Measurements from ENCODE around the gene PSTPIP2. TPM values are rescaled to one million over a fixed set of nuclear protein-coding genes. Genes with fewer than 3 reads are reported as not detected.

The PSTPIP2 gene
- total and polyA plus RNA-seq, 9 of the 15 experiments (the other 6 are each of a cell fraction or from before 2014, with no cell fraction given), result 14.0 to 45.7 (median 27.1) TPM

DNA sequence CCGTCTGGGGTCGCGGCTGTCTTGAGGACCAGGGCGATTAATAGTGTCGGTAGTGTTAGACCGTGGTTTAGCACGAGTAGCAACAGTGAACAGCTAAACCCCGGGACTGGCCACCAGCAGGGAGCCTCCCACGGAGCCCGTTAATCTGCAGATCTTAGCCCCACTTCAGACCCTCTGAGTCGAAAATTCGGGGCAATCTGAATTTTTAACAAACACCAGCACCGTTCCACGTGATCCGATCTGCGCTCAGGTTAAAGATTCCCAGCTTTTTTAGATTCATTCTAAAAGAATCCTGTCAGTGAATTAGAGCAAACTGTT lies 26.5 kb upstream of the PSTPIP2 start (continued):
- TF ChIP-seq, protein P1, sequence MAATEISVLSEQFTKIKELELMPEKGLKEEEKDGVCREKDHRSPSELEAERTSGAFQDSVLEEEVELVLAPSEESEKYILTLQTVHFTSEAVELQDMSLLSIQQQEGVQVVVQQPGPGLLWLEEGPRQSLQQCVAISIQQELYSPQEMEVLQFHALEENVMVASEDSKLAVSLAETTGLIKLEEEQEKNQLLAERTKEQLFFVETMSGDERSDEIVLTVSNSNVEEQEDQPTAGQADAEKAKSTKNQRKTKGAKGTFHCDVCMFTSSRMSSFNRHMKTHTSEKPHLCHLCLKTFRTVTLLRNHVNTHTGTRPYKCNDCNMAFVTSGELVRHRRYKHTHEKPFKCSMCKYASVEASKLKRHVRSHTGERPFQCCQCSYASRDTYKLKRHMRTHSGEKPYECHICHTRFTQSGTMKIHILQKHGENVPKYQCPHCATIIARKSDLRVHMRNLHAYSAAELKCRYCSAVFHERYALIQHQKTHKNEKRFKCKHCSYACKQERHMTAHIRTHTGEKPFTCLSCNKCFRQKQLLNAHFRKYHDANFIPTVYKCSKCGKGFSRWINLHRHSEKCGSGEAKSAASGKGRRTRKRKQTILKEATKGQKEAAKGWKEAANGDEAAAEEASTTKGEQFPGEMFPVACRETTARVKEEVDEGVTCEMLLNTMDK (IDR thresholded peaks at IDR 0.05; ENCODE audit: borderline replicate concordance, insufficient read depth, low read depth, low read length, poor library complexity, severe bottlenecking), result no peak
- TF ChIP-seq NONO (IDR thresholded peaks at IDR 0.05; ENCODE audit: low read depth in 2 of 2, low read length in 1 of 2) (no peak), POLR2G (IDR thresholded peaks at IDR 0.05; ENCODE audit: low read depth, low read length) (no peak), FUS (optimal IDR thresholded peaks at IDR 0.05; ENCODE audit: low read depth, low read length) (no peak), ASH1L (IDR thresholded peaks at IDR 0.05; ENCODE audit: borderline replicate concordance, low read depth, partially characterized antibody) (no peak), MBD2 (IDR thresholded peaks at IDR 0.05; ENCODE audit: borderline replicate concordance, low read depth) (no peak), CCAR2 (IDR thresholded peaks at IDR 0.05; ENCODE audit: low read depth, low read length) (no peak), PCBP2 (IDR thresholded peaks at IDR 0.05; ENCODE audit: low read depth, low read length, poor library complexity, severe bottlenecking) (no peak), MYC (IDR thresholded peaks at IDR 0.05; ENCODE audit: low read depth, low read length) (no peak), MYC (CRISPR knock-in tag; IDR thresholded peaks at IDR 0.05; ENCODE audit: borderline replicate concordance, low read depth) (peak; percentile 44; the same call in 1 of the 2 replicates), ZNF507 (tag; conservative IDR thresholded peaks at IDR 0.05) (no peak), ZNF354B (CRISPR knock-in tag; IDR thresholded peaks at IDR 0.05) (no peak), GATA2 (CRISPR knock-in tag; IDR thresholded peaks at IDR 0.05) (0 out of 2 replicates have a peak, but pooled peaks have one; percentile 18)
- TF ChIP-seq, protein P2, sequence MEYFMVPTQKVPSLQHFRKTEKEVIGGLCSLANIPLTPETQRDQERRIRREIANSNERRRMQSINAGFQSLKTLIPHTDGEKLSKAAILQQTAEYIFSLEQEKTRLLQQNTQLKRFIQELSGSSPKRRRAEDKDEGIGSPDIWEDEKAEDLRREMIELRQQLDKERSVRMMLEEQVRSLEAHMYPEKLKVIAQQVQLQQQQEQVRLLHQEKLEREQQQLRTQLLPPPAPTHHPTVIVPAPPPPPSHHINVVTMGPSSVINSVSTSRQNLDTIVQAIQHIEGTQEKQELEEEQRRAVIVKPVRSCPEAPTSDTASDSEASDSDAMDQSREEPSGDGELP (CRISPR knock-in tag; IDR thresholded peaks at IDR 0.05; ENCODE audit: borderline replicate concordance), result no peak
